Loucy (cell line): Measurements from ENCODE around the gene SLC16A5.
A peak's percentile ranks its signal among the peaks of the same experiment; 100 is the strongest.

Experiments used
- H2AFZ ChIP-seq: fragments of 200-600 bp; sonication (generic); 2 replicates; pipeline ENCODE4 v1.6.0; 2016; ENCODE audit warnings: antibody characterized with exemption, mild to moderate bottlenecking, low read length, moderate library complexity
- H3F3A ChIP-seq: fragments of 200-600 bp; 2 replicates; pipeline ENCODE4 v1.6.0; 2016; ENCODE audit warnings: antibody characterized with exemption, low read depth, mild to moderate bottlenecking
- H3K27me3 ChIP-seq: fragments of 200-600 bp; sonication (generic); 2 replicates; pipeline ENCODE4 v1.6.1; 2014; ENCODE audit warnings: low read length, mild to moderate bottlenecking; ENCODE audit not compliant: insufficient read depth, poor library complexity, severe bottlenecking
- H3K36me3 ChIP-seq: fragments of 200-600 bp; sonication (generic); 2 replicates; pipeline ENCODE4 v1.6.1; 2016; ENCODE audit warnings: low read length; ENCODE audit not compliant: insufficient read depth
- H3K4me1 ChIP-seq: fragments of 200-600 bp; sonication (generic); 2 replicates; pipeline ENCODE4 v1.5.1; 2014; ENCODE audit warnings: low read length, mild to moderate bottlenecking; ENCODE audit not compliant: insufficient read depth, poor library complexity, severe bottlenecking
- H3K4me2 ChIP-seq: fragments of 200-600 bp; sonication (generic); 2 replicates; pipeline ENCODE4 v1.6.0; 2014; ENCODE audit warnings: antibody characterized with exemption, low read length, low read depth, mild to moderate bottlenecking; ENCODE audit not compliant: poor library complexity, severe bottlenecking
- H3K4me3 ChIP-seq: fragments of 200-600 bp; sonication (generic); 2 replicates; pipeline ENCODE4 v1.5.1; 2014; ENCODE audit warnings: low read length, mild to moderate bottlenecking, mixed read lengths; ENCODE audit not compliant: poor library complexity, severe bottlenecking
- H3K79me2 ChIP-seq: fragments of 200-600 bp; sonication (generic); 2 replicates; pipeline ENCODE4 v1.6.1; 2014; ENCODE audit warnings: low read length; ENCODE audit not compliant: insufficient read depth
- H3K9ac ChIP-seq: fragments of 200-600 bp; sonication (generic); 2 replicates; pipeline ENCODE4 v1.6.0; 2014; ENCODE audit warnings: mild to moderate bottlenecking, low read depth, low read length, moderate library complexity; ENCODE audit not compliant: poor library complexity, severe bottlenecking
- H3K9me2 ChIP-seq: fragments of 200-600 bp; sonication (generic); replicated peaks from 2 replicates; pipeline ENCODE4 v1.6.1; 2016; ENCODE audit warnings: low read depth, low read length, mixed read lengths
- H3K9me3 ChIP-seq: fragments of 200-600 bp; sonication (generic); 2 replicates; pipeline ENCODE4 v1.6.1; 2014; ENCODE audit warnings: mild to moderate bottlenecking, antibody characterized with exemption, low read length, low read depth; ENCODE audit not compliant: insufficient read depth
- H4K20me1 ChIP-seq: fragments of 200-600 bp; sonication (generic); 2 replicates; pipeline ENCODE4 v1.6.0; 2014; ENCODE audit warnings: antibody characterized with exemption, low read length, mild to moderate bottlenecking; ENCODE audit not compliant: insufficient read depth, poor library complexity, severe bottlenecking
- CTCF ChIP-seq: fragments of 200-600 bp; sonication (generic); conservative IDR thresholded peaks from 2 replicates; pipeline ENCODE4 v1.5.1; 2014; ENCODE audit warnings: mild to moderate bottlenecking, antibody characterized with exemption, low read length
- EZH2phosphoT487 ChIP-seq: fragments of 200-600 bp; IDR thresholded peaks from 2 replicates; pipeline ENCODE4 v1.6.1; 2018; ENCODE audit warnings: antibody characterized with exemption, mild to moderate bottlenecking, moderate library complexity, borderline replicate concordance

The SLC16A5 gene

DNA sequence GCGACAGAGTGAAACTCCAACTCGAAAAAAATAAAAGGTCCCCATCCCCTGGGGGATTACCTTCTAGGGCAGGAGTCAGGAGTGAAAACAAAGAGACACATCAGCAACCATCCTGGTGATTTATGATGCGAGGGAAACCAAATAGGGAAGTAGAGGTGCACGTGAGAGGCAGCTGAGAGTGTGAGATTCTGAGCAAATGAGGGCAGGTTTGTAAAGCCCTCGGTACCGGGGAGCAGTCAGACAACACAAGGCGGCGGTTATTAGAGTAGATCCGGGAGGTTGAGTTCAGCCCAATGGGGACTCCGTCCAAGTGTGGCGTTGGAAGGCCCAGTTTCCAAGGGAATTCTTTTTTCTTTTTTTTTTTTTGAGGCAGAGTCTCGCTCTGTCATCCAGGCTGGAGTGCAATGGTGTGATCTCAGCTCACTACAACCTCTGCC is 14.6 kb downstream of the SLC16A5 start:
- Histone ChIP-seq H3K9ac (no peak overlapping the region), H3K79me2 (no peaks in the 10 kb centered on the region), H3K27me3 (no peaks in the 10 kb centered on the region), H2AFZ (no peak overlapping the region), H3K4me2 (no peak overlapping the region), H3K36me3 (no peaks in the 10 kb centered on the region), H3K4me1 (no peaks in the 10 kb centered on the region), H3K9me2 (no peaks in the 10 kb centered on the region), H3K9me3 (no peaks in the 10 kb centered on the region), H3K4me3 (no peak overlapping the region), H3F3A (no peaks in the 10 kb centered on the region), H4K20me1 (no peaks in the 10 kb centered on the region)
- no peak for TF ChIP-seq CTCF
- TF ChIP-seq EZH2phosphoT487, result no peak

DNA sequence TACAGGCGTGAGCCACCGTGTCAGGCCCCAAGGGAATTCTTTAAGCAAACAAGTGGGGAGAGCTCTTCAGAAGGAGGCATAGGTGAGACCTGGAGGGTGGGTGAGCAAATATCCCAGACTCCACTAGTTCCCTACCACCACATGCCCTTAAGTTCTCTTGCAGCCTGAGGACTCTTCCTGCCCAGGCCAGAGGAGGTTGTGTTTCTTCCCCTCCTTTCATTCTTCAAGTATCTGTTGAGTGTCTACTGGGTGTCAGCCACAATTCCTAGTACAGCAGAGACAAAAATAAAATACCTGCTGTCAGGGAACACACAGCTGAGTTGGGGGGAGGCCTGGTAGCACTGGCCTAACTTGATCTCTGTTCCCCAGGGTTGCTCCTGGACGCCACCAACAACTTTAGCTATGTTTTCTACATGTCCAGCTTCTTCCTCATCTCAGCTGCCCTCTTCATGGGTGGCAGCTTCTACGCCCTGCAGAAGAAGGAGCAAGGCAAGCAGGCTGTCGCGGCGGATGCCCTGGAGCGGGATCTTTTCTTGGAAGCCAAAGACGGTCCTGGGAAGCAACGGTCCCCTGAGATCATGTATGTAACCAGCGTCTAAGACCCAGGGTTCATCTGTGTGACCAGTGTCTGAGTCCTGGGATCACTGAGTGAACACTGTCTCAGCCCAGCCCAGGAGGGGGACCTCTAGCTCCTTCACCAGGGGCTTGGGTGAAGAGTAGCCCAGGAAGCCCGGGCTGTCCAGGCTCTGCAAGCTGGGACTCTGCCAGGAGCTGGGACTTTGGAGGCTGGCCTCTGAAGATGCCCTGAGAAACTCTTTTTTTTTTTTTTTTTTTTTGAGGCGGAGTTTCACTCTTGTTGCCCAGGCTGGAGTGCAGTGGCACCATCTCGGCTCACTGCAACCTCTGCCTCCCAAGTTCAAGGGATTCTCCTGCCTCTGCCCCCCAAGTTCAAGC is 16.1 kb downstream of the SLC16A5 start:
- no peaks in the 10 kb centered on the region for H3F3A ChIP-seq
- no peaks in the 10 kb centered on the region for H3K9me2 ChIP-seq
- no peak overlapping the region for H2AFZ ChIP-seq
- H3K4me1 ChIP-seq, result peaks cover 2% of the 10 kb centered on the region
- TF ChIP-seq EZH2phosphoT487 (no peak), CTCF (no peak)
- H3K9ac ChIP-seq, result no peak overlapping the region
- H3K36me3 ChIP-seq, result no peaks in the 10 kb centered on the region
- H4K20me1 ChIP-seq, result no peaks in the 10 kb centered on the region
- no peaks in the 10 kb centered on the region for H3K9me3 ChIP-seq
- no peaks in the 10 kb centered on the region for H3K79me2 ChIP-seq
- H3K4me3 ChIP-seq, result no peak overlapping the region
- no peaks in the 10 kb centered on the region for H3K27me3 ChIP-seq
- H3K4me2 ChIP-seq, result no peak overlapping the region

- Histone ChIP-seq H4K20me1 (no peaks in the 10 kb centered on the region), H3F3A (no peaks in the 10 kb centered on the region), H3K4me2 (no peak overlapping the region), H3K9me2 (no peaks in the 10 kb centered on the region), H3K4me3 (no peak overlapping the region), H3K4me1 (peaks cover 9% of the 10 kb centered on the region), H3K9ac (no peak overlapping the region), H3K27me3 (no peaks in the 10 kb centered on the region), H3K79me2 (peaks cover 7% of the 10 kb centered on the region; the same call in 1 of the 2 replicates), H3K36me3 (no peaks in the 10 kb centered on the region), H2AFZ (no peak overlapping the region), H3K9me3 (no peaks in the 10 kb centered on the region)
- peak; percentile 62 for TF ChIP-seq CTCF
- TF ChIP-seq EZH2phosphoT487, result no peak
Measured at GRCh38 chr17:75105126-75106080, 17.6 kb downstream of the SLC16A5 start.
